GM19468 (cell line): ENCODE results near the gene LGALS3.
"Not testable (repeated sequence)": the region's sequence is repeated elsewhere in the genome, so short reads cannot be mapped to it uniquely, and the experiment has no call there.

Experiments
- ATAC-seq: cut with Tn5 transposase; IDR thresholded peaks from one replicate; pipeline ENCODE4 v1.9.1; 2021; ENCODE audit warnings: mild to moderate bottlenecking, moderate library complexity, moderate number of reproducible peaks; ENCODE audit not compliant: unreplicated experiment; ENCODE audit errors: extremely low read depth

The LGALS3 gene

GRCh38 chr14:55129086-55129427 lies at the start of gene LGALS3:
Gene LGALS3, plus strand, starts transcription at chr14:55129252. Its CDS starts 8,122 bp downstream, at chr14:55137374.
- ATAC-seq, result no peak

DNA sequence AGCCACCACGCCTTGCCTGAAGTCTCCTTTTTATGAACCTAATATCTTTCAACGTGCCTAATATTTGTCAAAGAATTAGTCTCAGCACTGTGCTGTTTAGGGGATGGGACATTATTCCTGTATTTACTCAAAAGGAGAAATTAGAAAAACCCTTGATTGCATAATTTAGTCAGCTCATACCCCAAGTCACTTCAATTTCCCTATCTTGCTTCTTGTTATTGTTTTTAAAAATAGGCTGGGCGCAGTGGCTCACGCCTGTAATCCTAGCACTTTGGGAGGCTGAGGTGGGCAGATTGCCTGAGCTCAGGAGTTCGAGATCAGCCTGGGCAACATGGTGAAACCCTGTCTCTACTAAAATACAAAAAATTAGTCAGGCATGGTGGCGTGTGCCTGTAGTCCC lies 49.1 kb upstream of the LGALS3 start:
- ATAC-seq, result not testable (repeated sequence)

DNA sequence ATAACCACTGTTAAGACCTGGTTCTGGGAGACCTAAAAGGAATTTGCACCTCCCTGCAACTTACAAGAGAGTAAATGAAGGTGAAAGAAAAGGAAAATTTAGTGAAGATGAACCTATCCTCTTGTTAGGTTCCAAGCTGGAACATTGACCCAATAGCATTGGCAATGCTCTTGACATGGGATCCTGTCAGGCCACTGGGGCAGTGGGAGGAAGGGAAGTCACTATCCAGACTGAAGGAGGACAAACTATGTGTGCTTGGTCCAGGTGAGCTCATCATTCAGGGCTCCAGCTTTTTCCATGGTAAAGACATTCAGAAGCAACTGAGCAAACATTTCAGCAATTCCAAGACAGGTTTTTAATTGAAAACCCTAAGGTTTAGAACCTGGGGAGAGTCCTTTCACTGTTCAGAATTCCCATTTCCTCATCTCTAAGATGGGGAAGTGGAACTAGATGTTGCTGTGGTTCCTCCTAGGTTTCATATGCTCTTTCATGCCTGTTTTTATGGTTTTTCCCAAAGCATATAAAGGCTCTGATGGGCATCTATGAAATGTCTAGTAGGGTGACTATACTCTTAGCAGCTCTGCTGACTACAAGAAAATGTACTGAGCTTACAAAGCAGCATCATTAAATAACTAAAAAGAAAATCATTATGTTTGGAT lies 44.5 kb upstream of the LGALS3 start:
- ATAC-seq, result no peak

DNA sequence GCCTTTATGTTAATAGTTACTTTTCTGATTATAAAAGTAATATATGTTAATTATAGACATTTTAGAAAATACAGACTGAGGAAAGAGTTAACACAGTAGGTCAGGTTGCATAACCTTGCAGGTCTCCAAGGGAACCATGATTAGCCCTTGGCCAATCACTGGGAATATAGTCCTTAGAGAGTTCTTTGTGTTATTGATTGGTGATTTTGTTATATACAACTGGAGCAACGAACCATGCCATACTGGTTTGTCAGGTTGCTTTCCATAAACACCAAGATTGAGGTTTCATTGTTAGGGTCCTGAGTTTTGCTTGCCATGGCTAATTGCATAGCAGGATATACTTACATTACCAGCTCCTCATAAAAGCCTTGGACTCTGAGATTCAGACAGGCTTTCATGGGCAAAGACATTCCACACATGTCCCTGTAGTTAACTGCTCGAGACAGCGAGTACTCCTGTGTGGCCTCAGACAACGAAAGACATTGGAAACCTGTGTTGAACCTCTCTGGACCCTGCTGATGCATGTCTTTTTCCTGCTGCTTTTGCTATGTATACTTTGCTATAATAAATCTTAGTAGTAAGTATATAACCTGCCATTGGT lies 43.9 kb upstream of the LGALS3 start:
- no peak for ATAC-seq

DNA sequence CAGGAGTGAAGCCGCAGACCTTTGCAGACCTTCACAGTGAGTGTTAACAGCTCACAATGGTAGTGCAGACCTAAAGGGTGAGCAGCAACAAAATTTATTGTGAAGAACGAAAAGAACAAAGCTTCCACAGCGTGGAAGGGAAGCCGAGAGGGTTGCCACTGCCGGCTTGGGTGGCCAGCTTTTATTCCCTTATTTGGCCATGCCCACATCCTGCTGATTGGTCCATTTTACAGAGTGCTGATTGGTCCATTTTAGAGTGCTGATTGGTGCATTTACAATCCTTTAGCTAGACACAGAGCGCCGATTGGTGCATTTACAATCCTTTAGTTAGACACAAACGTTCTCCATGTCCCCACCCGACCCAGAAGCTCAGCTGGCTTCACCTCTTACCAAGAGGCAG lies 42.1 kb upstream of the LGALS3 start:
- no peak for ATAC-seq

GRCh38 chr14:55088356-55088755 lies 40.7 kb upstream of the LGALS3 start:
- no peak for ATAC-seq

DNA sequence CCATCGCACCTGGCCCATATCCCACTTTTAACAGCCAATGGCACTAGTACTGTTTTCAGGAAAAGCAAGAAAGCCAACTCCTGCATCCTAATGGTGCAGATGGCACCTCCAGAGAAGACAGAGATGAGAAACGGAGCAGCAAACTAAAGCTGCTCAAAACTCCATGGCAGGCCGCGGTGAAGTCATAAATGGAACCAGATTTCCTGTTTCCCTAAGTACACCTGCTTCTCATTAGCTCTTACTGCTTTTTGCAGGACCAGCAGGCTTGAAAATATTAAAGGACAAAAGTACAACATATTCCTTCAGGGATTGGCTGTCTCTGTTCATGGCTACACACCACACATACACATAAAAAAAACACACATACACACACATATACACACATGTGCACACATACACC lies 36.7 kb upstream of the LGALS3 start:
- ATAC-seq, result no peak

DNA sequence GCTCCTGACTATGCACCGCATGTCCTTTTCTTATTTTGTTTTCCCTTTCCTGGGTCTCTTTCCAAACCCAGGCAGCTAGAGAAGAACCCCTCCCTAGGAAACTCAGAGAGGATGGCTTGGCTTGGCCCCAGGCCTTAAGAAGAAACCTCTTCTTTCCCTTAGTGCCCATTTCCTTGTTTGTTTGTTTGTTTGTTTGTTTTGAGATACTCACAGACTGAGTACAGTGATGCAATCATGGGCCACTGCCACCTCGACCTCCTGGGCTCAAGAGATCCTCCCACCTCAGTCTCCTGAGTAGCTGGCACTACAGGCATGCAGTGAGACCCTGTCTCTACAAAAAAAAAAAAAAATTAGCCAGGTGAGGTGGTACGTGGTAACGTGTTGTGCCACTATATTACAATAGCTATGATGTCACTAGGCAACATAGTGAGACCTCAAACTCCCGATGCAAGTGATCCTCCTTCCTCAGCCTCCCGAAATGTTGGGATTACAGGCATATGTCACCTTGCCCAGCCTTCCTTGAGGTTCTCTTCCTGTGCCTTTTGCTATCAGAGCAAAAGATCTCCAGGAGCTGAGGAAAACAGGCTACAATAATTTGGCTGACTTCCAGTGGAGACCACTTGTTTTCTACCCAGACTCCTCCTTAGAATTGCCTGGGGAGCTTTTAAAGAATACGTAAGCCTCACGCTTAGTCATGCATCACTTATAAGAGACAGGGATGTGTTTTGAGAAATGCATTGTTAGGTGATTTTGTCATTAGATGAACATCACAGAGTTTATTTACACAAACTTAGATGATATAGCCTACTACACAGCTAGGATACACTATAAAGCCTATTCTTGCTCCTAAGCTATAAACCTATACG lies 34.5 kb upstream of the LGALS3 start:
- ATAC-seq, result no peak

DNA sequence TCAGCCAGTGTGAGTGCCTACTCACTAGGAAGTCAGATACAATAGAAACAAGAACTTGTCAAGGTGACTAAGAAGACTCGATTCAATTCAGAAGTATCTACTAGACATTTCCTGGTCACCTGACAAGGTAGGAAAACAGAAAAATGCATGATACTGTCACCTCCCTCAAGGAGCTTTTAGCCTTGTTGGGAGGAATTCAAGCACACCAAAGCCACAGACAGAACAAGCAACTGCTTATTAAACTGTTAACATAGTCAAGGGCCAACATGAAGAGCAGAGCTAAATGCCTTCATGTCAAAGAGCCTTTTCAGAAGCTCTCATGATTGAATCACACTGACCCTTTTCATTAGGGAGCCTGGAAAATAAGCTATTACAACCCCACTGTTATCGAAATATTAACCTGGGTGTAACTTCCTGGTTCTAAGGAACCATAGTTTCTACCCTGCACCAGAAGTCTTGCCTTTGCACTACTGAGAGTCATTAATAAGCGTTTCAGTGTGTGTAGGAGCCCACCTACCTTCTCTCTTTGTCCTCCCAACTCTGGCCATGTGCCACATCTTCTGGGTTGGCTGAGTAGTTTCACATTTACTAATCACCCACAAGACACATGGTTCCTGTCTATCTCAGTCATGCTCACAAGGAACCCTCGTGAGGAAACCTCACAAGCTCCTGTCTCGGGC lies 31.0 kb upstream of the LGALS3 start:
- peak; percentile 45 for ATAC-seq

DNA sequence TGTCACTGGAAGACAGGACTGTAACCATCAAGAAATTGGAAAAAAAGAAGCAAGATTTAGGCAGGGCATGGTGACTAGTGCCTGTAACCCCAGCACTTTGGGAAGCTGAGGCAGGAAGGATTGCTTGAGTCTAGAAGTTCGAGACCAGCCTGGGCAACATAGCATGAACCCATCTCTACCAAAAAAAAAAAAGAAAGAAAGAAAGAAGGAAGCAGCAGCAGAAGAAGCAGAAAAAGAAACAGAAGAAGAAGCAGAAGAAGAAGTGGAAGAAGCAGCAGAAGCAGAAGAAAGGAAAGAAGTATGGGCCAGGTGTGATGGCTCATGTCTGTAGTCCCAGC lies 30.5 kb upstream of the LGALS3 start:
- ATAC-seq, result no peak

DNA sequence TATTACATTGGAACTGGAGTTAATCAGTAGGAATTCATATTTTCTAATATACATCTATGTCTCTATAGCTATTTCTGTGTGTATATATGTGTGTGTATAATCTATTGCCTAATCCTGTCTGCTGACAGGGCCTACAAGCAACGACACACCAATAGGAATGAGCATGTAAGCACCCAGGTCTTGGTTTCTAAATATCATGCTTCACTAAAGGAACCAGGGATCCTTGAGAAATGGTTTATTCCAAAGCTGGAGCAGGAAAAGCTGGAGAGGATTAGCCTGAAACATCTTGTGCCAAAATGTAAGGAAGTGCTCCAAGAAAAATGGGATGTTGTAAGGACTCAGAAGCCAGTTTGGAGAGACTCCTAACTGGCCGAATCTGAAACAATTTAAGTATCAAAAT lies 29.3 kb upstream of the LGALS3 start:
- no peak for ATAC-seq

DNA sequence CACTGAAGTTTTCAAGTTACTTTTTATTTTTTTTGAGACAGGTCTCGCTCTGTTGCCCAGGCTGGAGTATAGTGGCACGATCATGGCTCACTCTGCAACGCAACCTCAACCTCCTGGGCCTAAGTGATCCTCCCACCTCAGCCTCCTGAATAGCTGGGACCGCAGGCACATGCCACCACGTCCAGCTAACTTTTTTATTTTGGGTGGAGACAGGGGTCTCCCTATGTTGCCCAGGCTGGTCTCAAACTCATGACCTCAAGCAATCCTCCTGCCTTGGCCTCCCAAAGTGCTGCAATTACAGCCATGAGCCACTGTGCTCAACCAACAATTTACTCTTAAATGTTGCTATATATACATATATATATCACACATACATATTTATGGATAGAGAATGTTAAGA lies 27.4 kb upstream of the LGALS3 start:
- no peak for ATAC-seq

DNA sequence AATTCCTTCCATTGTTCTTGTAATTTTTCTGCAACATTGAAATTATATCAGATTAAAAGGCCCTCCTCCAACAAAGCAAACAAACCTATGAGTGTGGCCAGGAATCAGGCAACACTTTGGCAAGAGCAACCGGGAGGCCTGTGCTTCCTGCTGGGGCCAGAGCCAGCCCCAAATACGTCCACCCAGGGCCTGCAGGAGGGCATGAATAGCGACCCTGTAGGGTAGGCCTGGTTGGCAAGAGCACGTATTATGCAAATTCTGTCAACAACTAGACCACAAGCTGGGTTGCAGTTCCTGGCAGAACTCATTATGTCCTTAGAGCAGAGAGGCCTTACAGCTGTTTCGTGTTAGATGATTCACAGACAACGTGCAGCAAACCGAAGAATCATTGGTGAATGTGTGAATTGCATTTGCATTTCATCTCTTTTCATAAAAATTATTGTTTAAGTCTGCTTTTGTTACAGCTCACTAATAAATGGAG lies 26.9 kb upstream of the LGALS3 start:
- ATAC-seq, result peak; percentile 74

GRCh38 chr14:55103005-55103640 lies 25.9 kb upstream of the LGALS3 start:
- ATAC-seq, result no peak

DNA sequence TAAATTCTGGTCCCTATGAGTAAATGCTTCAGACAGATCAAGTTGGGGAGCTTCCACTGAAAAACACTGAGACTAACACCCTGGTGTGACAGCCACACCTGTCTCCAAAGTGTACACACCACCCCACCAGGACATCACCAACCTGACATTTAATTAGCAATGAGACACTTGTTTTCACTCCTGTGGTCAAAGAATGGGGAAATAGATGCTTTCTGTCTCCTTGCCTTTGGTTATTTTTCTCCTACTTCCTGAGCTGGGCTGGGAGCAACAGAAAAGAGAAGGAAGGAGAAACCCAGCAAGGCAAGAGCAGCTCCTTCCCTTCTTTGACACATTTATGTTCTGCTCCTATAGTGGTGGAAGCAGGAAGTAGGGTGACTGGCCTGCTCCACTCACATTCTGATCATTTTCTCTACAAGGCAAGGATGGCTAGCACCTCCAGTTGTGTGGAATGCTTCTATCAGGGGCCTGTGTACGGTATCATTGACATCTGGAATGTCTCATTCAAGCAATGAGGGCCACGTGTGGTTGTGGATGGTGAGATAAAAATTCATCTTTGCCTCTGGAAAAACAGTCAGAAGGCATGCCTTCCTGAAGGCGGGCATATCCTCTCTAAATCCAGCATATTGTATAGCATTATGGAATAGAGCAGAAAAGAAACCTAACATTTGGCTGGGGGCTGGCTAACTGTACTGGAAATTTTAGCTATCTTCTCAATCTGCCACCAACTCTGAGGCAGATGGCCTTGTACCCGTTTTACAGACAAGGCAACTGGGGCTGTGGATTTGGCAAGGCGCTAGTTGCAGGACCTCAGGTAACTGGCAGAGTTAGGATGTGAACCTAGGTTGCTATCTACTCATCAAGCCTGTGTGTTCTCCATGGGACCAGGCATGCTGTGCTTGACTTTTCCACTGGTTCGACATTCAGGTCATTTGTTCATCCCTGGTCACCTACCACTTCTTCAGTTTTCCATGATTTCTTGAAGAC lies 24.8 kb upstream of the LGALS3 start:
- ATAC-seq, result no peak

GRCh38 chr14:55105991-55106390 lies 23.1 kb upstream of the LGALS3 start:
- ATAC-seq, result no peak

GRCh38 chr14:55107766-55108554 lies 21.1 kb upstream of the LGALS3 start:
- ATAC-seq, result no peak

GRCh38 chr14:55109836-55110235 lies 19.2 kb upstream of the LGALS3 start:
- no peak for ATAC-seq
